Mucosa of descending colon (tissue), 3 donors: ENCODE data around the gene RAB6B. TPM values are rescaled to one million over a fixed set of nuclear protein-coding genes. Genes with fewer than 3 reads are reported as not detected.

Experiments used
- ATAC-seq: fragments of 200-7000 bp; cut with Tn5 transposase; one replicate; pipeline ENCODE4 v1.9.1; 2020; ENCODE audit warnings: mild to moderate bottlenecking, moderate library complexity
- DNase-seq, 3 donors: peaks; one replicate each; pipeline ENCODE4 v3.0.0-alpha.2; 2020
- H3K36me3 ChIP-seq: fragments of 200-600 bp; one replicate; pipeline ENCODE4 v1.8.0; 2021; ENCODE audit warnings: low read depth, mild to moderate bottlenecking
- H3K4me1 ChIP-seq: fragments of 200-600 bp; one replicate; pipeline ENCODE4 v1.8.0; 2021; ENCODE audit warnings: low read depth, mild to moderate bottlenecking
- H3K4me3 ChIP-seq: fragments of 200-600 bp; one replicate; pipeline ENCODE4 v1.8.0; 2021; ENCODE audit warnings: mild to moderate bottlenecking
- H3K9me3 ChIP-seq: fragments of 200-600 bp; one replicate; pipeline ENCODE4 v1.8.0; 2021; ENCODE audit warnings: mild to moderate bottlenecking
- CTCF ChIP-seq: fragments of 200-600 bp; IDR thresholded peaks from one replicate; pipeline ENCODE4 v1.8.0; 2022; ENCODE audit warnings: antibody characterized with exemption, mild to moderate bottlenecking
- intact Hi-C, 2 donors: fragments of 100-400 bp; cut with DNase I in 1 of 2; cut with micrococcal nuclease in 1 of 2; formaldehyde crosslinking; loops; one replicate each; pipeline versions ENCODE4 v1.11.0 to v1.11.1; 2022; cut with DNase I, micrococcal nuclease
- total RNA-seq, 3 donors: library from RNA; stranded (reverse); fragmentation: NEBNext Ultra II Directional in 2 of 3; extraction: Animal tissue kit (Norgen Biotek cat#: 25700) in 2 of 3; gene quantifications; one replicate each; pipeline versions ENCODE4 v1.2.1 to v1.2.4, GENCODE V29; 2021 to 2023
- donor health status: DM: no; HTN: no; CAD: no; lungs with moderate emphysema.
- donor health status: DM: no; HTN: no; CAD: no.
- donor health status: DM: no; HTN: yes; CAD: no.

The RAB6B gene
- total RNA-seq, 3 donors from 2014 or later: 4.1 to 11.6 (median 4.8) TPM

- peaks cover 7% of the 10 kb centered on the region for H3K9me3 ChIP-seq
- DNase-seq: no peak
- no peaks in the 10 kb centered on the region for H3K36me3 ChIP-seq
- intact Hi-C loops: no loop called here
- TF ChIP-seq CTCF: no peak
- H3K4me1 ChIP-seq: no peaks in the 10 kb centered on the region
- no peak overlapping the region for H3K4me3 ChIP-seq
- ATAC-seq: no peak
Observed at GRCh38 chr3:133797396-133798105, 98.1 kb downstream of the RAB6B start.

GRCh38 chr3:133792171-133792763 is 103.4 kb downstream of the RAB6B start:
- Histone ChIP-seq H3K4me1 (no peaks in the 10 kb centered on the region), H3K36me3 (no peaks in the 10 kb centered on the region), H3K9me3 (peaks cover 25% of the 10 kb centered on the region), H3K4me3 (no peak overlapping the region)
- intact Hi-C loops: no loop called here
- no peak for TF ChIP-seq CTCF
- ATAC-seq (no peak), DNase-seq (no peak)

GRCh38 chr3:133788024-133788423 is 107.7 kb downstream of the RAB6B start:
- no peak for TF ChIP-seq CTCF

GRCh38 chr3:133783762-133784161 is 111.9 kb downstream of the RAB6B start:
- Histone ChIP-seq H3K4me1 (no peaks in the 10 kb centered on the region), H3K36me3 (no peaks in the 10 kb centered on the region), H3K9me3 (no peaks in the 10 kb centered on the region), H3K4me3 (no peak overlapping the region)
- no peak for TF ChIP-seq CTCF
- no peak for ATAC-seq
- DNase-seq: no peak
- intact Hi-C loops: no loop called here

More at GRCh38 chr3:133788024-133788423, 107.7 kb downstream of the RAB6B start:
- H3K36me3 ChIP-seq: no peaks in the 10 kb centered on the region
- DNase-seq (no peak), ATAC-seq (no peak)
- peaks cover 23% of the 10 kb centered on the region for H3K9me3 ChIP-seq
- H3K4me3 ChIP-seq: no peak overlapping the region
- intact Hi-C loops: no loop called here
- no peaks in the 10 kb centered on the region for H3K4me1 ChIP-seq

- intact Hi-C loops: no loop called here
- no peaks in the 10 kb centered on the region for H3K4me1 ChIP-seq
- no peak for ATAC-seq
- H3K36me3 ChIP-seq: no peaks in the 10 kb centered on the region
- DNase-seq: no peak
- no peak overlapping the region for H3K4me3 ChIP-seq
- TF ChIP-seq CTCF: no peak
- H3K9me3 ChIP-seq: no peaks in the 10 kb centered on the region
Observed at GRCh38 chr3:133782454-133782853, 113.2 kb downstream of the RAB6B start.
